GM21515 (cell line): ENCODE data around the gene ZNF502.
"Not testable (repeated sequence)": the region's sequence is repeated elsewhere in the genome, so short reads cannot be mapped to it uniquely, and the experiment has no call there.

ENCODE experiments used
- ATAC-seq: cut with Tn5 transposase; IDR thresholded peaks from one replicate; pipeline ENCODE4 v1.9.1; 2021; ENCODE audit not compliant: unreplicated experiment

Gene ZNF502

GRCh38 chr3:44712455-44713075 lies at the start of gene ZNF502:
TSS of gene ZNF502 (plus strand) at chr3:44712660. CDS start at chr3:44720262, 7,602 bp downstream.
- no peak for ATAC-seq

- no peak for ATAC-seq
These were observed 47.3 kb upstream of the ZNF502 start for GRCh38 chr3:44665173-44665572.

- no peak for ATAC-seq
These were observed 46.1 kb upstream of the ZNF502 start for GRCh38 chr3:44666346-44666745.

- ATAC-seq, result no peak
These were observed 42.7 kb upstream of the ZNF502 start for GRCh38 chr3:44669760-44670159.

- ATAC-seq, result not testable (repeated sequence)
These were observed 39.0 kb upstream of the ZNF502 start for GRCh38 chr3:44673466-44673865.

- ATAC-seq, result no peak
These were observed 38.2 kb upstream of the ZNF502 start for GRCh38 chr3:44674211-44674610.

- no peak for ATAC-seq
These were observed 33.9 kb upstream of the ZNF502 start for GRCh38 chr3:44678480-44679116.

- ATAC-seq, result no peak
These were observed 31.5 kb upstream of the ZNF502 start for GRCh38 chr3:44680921-44681455.

GRCh38 chr3:44682182-44682896 lies 30.1 kb upstream of the ZNF502 start:
- no peak for ATAC-seq

- peak; percentile 77 for ATAC-seq
These were observed 27.2 kb upstream of the ZNF502 start for GRCh38 chr3:44685128-44685800.

- ATAC-seq, result no peak
These were observed 24.6 kb upstream of the ZNF502 start for GRCh38 chr3:44687898-44688297.

GRCh38 chr3:44721231-44722102 lies 9.0 kb downstream of the ZNF502 start:
- no peak for ATAC-seq

- ATAC-seq, result no peak
These were observed 9.6 kb downstream of the ZNF502 start for GRCh38 chr3:44722103-44722401.

GRCh38 chr3:44729384-44729910 lies 17.0 kb downstream of the ZNF502 start, which contains the start of gene ZNF501:
TSS of gene ZNF501 (plus strand) at chr3:44729635. CDS start at chr3:44734422, 4,787 bp downstream.
- peak; percentile 70 for ATAC-seq

GRCh38 chr3:44734646-44735168 lies 22.2 kb downstream of the ZNF502 start:
- ATAC-seq, result no peak

GRCh38 chr3:44761101-44761423 lies 48.6 kb downstream of the ZNF502 start:
- no peak for ATAC-seq

- peak; percentile 90 for ATAC-seq
These were observed 49.1 kb downstream of the ZNF502 start, which contains the start of the genes KIAA1143 and KIF15 for GRCh38 chr3:44761424-44762169. TSS of gene KIAA1143 (minus strand) at chr3:44761619. CDS start at chr3:44761602, 17 bp downstream. TSS of gene KIF15 (plus strand) at chr3:44761794. CDS start at chr3:44761866, 72 bp downstream.

GRCh38 chr3:44762170-44762677 lies 49.8 kb downstream of the ZNF502 start:
- ATAC-seq, result no peak

- ATAC-seq, result no peak
These were observed 50.2 kb downstream of the ZNF502 start for GRCh38 chr3:44762690-44763089.
